Measurements from ENCODE around the gene MLST8. TPM values are rescaled to one million over a fixed set of nuclear protein-coding genes. Genes with fewer than 3 reads are reported as not detected.

The MLST8 gene
- polyA plus RNA-seq (ENCODE audit: insufficient read depth in 1 of 5, insufficient read length in 5 of 5, low replicate concordance in 1 of 5): 10 to 100 TPM; 32.3 to 48.6 (median 33.9) TPM
- long read RNA-seq, donor 1, transcript MLST8-215 (9 exons, 1,861 nt): major isoform, 6 of 33 reads
- long read RNA-seq, donor 1, partial matches to known transcripts: 9 of 33 reads
- long read RNA-seq, donor 1, other reads (novel, unspliced or antisense): 0 of 33 reads
- long read RNA-seq, donor 2, partial matches to known transcripts: 0 of 12 reads
- long read RNA-seq, donor 2, other reads (novel, unspliced or antisense): 0 of 12 reads
- long read RNA-seq, donor 3, transcript MLST8-232 (9 exons, 1,870 nt): major isoform, 6 of 31 reads
- long read RNA-seq, donor 3, partial matches to known transcripts: 18 of 31 reads
- long read RNA-seq, donor 3, other reads (novel, unspliced or antisense): 0 of 31 reads
- long read RNA-seq, donor 4, partial matches to known transcripts: 0 of 15 reads
- long read RNA-seq, donor 4, other reads (novel, unspliced or antisense): 0 of 15 reads
- long read RNA-seq, donor 5, transcript MLST8-232 (9 exons, 1,870 nt): minor isoform, 5 of 32 reads
- long read RNA-seq, donor 5, transcript MLST8-203 (9 exons, 1,691 nt): major isoform, 6 of 32 reads
- long read RNA-seq, donor 5, partial matches to known transcripts: 0 of 32 reads
- long read RNA-seq, donor 5, other reads (novel, unspliced or antisense): 0 of 32 reads
- long read RNA-seq, donor 6, transcript MLST8-230 (8 exons, 2,116 nt): minor isoform, 7 of 28 reads
- long read RNA-seq, donor 6, transcript MLST8-203 (9 exons, 1,691 nt): minor isoform, 5 of 28 reads
- long read RNA-seq, donor 6, transcript MLST8-232 (9 exons, 1,870 nt): major isoform, 9 of 28 reads
- long read RNA-seq, donor 6, partial matches to known transcripts: 0 of 28 reads
- long read RNA-seq, donor 6, other reads (novel, unspliced or antisense): 0 of 28 reads
- long read RNA-seq, donor 7, transcript MLST8-215 (9 exons, 1,861 nt): major isoform, 10 of 23 reads
- long read RNA-seq, donor 7, partial matches to known transcripts: 0 of 23 reads
- long read RNA-seq, donor 7, other reads (novel, unspliced or antisense): 0 of 23 reads
- long read RNA-seq, donor 8, partial matches to known transcripts: 0 of 7 reads
- long read RNA-seq, donor 8, other reads (novel, unspliced or antisense): 0 of 7 reads

GRCh38 chr16:2205104-2205966, at the start of gene MLST8:
Gene MLST8 (plus strand): TSS chr16:2205454. CDS start chr16:2206086, 632 bp downstream.
- peak; percentile 93 to 96 for DNase-seq

DNA sequence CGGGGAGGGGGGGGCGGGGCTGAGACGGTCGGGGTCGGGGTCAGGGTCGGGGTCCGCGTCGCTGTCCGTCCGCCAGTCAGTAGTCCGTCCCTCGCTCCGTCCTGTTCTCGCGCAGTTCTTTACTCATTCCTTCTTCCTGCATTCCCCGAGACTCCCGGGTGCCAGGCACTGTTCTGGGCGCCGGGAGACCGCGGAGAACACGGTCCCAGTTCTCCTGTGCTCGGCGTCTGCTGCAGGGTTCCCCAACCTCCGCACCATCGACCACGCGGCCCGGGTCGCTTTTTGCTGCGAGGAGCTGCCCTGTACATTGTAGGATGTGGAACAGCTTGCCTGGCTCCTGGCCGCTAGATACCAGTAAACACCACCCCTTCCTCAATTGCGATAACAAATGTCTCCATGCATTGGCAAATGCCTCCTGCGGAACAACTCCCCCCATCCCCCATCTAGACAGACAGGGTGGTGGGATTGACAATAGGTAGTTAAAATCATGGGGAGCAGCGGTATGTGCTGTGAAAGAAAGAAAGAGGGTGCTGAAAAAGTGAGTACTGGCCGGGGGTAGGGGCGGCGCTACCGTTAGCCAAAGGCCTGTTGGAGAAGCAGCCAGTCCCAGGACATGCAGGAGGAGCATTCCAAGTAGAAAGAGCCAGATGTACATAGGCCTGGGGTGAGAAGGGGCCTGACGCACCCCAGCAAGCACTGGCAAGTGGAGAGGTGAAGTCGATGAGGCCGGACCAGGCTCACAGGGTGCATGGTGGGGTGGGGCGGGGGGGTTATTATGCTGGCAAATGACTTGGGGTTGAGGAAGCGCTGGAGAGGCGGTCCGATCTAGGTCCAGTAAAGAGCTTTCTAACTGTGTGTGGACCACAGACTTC, 49.0 kb upstream of the MLST8 start:
- DNase-seq: peak in 1 of 2 donors; percentile 55

DNA sequence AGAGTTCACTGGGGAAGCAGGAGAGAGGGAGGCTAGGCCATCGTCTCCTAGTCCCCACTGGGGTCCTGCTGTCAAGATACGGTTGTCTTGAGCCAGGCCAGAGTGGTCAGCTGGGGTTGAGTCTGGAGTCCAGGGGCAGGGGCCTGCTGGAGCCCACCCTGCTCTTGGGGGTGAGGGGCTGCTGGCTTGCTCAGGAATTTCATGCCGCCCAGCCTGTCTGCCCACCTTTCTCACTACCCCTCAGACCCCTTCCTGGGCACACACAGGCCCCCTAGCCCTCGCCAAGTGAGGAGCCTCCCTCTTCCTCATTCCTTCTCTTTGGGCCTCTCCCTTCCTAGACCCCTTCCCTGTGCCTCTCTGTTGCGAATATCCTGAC, 48.4 kb upstream of the MLST8 start:
- DNase-seq: no peak

DNA sequence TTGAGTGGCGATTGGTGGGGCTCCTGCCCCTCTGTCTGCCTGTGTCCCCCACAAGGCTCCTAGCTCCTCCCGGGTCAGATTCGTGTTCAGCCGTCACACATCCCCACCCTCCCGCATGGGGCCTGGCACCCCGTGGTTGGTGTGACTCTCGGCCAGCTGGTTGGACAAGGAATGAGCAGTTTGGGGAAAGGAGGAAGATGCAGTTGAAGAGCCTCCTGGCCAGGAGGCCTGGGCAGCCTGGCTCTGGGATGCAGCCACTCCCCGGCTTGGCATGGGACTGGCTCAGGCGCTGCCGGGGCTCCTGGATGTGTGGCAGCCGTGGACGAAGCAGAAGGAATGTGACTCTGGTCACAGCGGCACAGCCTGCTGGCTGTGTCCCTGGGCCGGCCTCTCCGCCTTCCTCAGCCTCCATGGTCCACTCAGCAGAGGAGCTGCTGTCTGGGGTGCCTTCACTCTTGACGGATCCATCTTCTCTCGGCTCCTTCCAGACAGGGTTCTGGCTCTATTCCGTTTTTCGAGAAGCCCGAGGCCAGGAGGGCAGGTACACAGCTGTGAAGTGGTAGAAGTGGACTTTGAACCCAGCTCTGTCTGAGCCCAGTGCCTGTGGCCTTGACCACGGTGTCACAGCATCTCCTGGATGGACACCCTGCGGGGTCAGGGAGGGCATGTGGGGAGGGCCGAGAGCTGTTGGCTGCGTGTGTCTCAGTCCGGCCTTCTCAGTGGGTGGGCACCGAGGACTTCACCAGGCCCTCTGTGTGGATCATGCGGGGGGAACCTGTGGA, 47.6 kb upstream of the MLST8 start:
- DNase-seq: no peak

DNA sequence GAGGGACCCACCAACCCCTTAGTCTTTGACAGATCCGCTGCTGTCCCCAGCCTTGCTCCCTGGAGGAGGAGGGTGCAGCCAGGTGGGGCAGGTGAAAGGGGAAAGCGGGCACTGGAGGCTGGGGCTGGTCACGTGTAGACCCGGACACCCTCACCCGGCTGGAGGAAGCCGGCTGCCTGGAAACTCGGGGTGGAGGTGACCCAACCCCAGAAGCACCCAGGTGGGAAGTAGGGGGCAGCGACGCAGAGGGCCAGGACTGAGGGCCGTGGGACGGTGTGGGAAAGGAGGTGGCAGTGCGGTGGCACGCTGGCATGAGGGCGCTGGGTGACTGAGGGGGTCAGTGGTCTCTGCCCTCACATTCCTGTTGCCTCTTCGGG, 47.0 kb upstream of the MLST8 start:
- no peak for DNase-seq

- peak; percentile 71 to 76 for DNase-seq
Observed at GRCh38 chr16:2159175-2159838, 45.9 kb upstream of the MLST8 start.

GRCh38 chr16:2160915-2161551, 44.2 kb upstream of the MLST8 start:
- peak in 1 of 2 donors; percentile 52 for DNase-seq

DNA sequence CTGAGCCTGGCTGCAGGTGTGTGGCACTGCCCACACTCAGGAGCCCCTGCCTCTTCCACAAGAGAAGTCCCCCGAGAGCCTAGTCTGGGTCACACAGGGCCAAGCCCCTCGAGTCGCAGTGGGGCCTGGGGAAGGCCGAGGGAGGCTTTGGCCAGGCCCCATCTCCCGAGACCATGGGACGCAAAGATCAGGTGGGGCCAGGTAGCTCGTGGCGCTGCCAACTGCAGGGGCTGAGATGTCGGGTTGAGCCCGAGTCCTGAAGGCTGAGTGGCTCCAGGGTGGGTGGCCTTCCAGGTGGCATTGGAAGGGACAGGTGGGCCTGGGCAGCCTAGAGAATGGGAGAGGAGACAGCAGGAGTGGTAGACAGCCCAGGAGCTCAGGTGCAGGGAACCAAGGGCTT, 43.3 kb upstream of the MLST8 start:
- no peak for DNase-seq

GRCh38 chr16:2162676-2163118, 42.6 kb upstream of the MLST8 start:
- DNase-seq: no peak

GRCh38 chr16:2163211-2163881, 41.9 kb upstream of the MLST8 start:
- DNase-seq: no peak

GRCh38 chr16:2165861-2166260, 39.4 kb upstream of the MLST8 start:
- DNase-seq: no peak

- DNase-seq: no peak
Observed at GRCh38 chr16:2166263-2167067, 38.8 kb upstream of the MLST8 start.

GRCh38 chr16:2167068-2167638, 38.1 kb upstream of the MLST8 start:
- no peak for DNase-seq

GRCh38 chr16:2170080-2170479, 35.2 kb upstream of the MLST8 start:
- no peak for DNase-seq

GRCh38 chr16:2170587-2171435, 34.4 kb upstream of the MLST8 start:
- DNase-seq: no peak

All from right lung (tissue), 10 donors.